DND-41 (cell line): ENCODE results near the gene EEFSEC.

ENCODE experiments used
- CTCF ChIP-seq: IDR thresholded peaks from 2 replicates; pipeline ENCODE4 v1.5.1; 2012; ENCODE audit warnings: borderline replicate concordance, low read length, moderate library complexity, mild to moderate bottlenecking; ENCODE audit not compliant: poor library complexity, severe bottlenecking; ENCODE audit errors: extremely low read depth
- EZH2 ChIP-seq: IDR thresholded peaks from 3 replicates; pipeline ENCODE4 v1.6.1; 2012; ENCODE audit warnings: borderline replicate concordance, low read depth, mild to moderate bottlenecking, moderate library complexity, low read length, inconsistent platforms; ENCODE audit not compliant: severe bottlenecking

GRCh38 chr3:128279601-128279880, 126.3 kb downstream of the EEFSEC start:
- TF ChIP-seq CTCF (no peak), EZH2 (no peak)
